Hypothalamus (tissue), 51 donors: Measurements from ENCODE around the gene CITED1.
"Not testable (repeated sequence)": the region's sequence is repeated elsewhere in the genome, so short reads cannot be mapped to it uniquely, and the experiment has no call there.

Experiments
- DNase-seq, 51 donors: peaks; one replicate each; lab custom pipeline; 2025; lab: John Stamatoyannopoulos, UW

The CITED1 gene

DNA sequence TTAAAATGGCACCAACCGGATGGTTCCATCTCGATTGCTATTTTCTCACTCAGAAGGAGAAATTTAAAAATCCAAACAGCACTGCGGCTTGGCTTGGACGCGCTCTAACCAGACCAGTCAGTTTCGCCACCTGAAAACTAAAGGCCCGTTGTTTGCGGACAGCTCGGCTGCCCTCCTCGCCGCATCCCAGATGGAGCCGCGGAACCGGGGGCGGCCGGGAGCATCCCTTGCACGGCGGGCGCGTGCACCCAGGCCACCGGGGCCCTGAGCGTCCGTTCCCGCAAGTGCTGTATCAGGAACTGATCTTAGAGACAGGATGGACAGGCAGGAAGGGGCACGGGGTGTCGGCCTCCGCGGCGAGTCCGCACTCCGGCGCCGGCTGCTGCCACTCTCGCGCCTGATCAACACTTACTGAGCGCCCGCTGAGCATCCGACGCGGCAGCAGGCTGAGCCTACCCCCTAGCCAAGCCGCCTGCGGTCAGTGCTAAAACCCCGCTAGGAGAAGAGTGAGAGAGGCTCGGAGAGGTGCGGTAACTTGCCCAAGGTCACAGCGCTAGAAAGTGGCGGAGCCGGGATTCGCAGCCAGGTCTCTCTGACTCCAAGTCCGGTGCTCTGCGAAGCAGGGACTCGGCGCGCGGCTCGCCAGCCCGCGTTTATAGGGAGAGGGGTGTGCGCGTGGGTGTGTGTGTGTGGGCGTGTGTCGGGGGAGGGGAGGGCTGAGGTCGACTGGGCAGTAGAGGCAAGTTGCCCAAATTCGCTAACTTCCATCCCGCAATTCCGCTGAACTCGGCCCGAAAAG lies at the start of gene CITED1:
Gene CITED1, minus strand, starts transcription at position 629 of the 799 bp plus-strand sequence. CDS start 3,045 bp downstream, outside the sequence.
- DNase-seq = peak in 7 of 51 donors; percentile 0 to 25 (median 5)

DNA sequence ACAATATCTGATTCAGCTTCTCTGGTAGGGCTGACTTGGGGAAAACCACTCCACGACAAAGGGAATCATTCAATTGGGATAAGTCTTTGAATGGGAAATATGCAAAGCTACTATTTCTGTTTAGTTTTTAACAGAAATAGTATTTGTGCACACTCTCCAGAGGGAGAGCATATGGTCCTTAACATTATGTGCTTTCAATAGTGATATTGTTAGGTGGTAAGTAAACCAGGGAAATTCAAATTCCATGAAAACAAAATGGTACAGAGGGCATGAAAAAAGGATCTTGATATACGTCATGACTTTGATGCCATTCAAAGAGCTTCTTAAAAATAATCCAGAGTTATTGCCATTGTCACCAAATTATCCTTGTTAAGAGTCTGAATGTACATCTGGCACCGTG lies 47.1 kb upstream of the CITED1 start:
- no peak for DNase-seq

DNA sequence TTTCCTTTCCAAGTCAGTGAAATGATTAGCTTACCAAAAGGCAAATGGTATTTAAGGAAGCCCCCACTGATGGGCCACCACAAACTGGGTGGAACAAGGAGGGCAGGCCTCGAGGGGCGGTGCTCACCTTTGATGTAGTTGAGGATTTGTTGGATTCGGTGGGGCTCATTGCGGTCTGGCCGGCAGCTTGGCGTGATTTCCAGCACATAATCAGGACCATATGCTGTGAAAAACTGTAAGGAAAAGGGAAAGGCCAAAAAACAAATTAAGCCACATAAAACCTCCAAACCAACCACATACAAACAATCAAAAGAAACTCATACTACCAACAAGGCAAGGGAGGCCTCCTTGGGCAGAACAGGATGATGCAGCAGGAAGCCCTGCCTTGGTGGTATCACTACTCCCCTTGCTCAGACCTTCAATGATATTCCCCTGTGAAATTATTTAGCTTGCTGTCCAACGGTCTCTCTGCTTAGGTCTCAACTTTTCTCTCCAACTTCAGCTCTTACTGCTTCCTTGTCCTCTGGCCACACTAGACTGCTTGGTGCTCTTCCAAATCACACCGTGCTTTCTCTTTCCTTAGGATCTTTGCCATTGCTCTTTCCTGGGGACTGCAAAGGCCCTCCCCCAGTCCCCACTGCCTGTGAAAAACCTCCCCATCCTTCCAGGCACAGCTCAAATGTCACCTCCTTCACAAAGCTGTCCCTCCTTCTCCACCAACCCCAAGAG lies 46.1 kb upstream of the CITED1 start:
- no peak for DNase-seq

DNA sequence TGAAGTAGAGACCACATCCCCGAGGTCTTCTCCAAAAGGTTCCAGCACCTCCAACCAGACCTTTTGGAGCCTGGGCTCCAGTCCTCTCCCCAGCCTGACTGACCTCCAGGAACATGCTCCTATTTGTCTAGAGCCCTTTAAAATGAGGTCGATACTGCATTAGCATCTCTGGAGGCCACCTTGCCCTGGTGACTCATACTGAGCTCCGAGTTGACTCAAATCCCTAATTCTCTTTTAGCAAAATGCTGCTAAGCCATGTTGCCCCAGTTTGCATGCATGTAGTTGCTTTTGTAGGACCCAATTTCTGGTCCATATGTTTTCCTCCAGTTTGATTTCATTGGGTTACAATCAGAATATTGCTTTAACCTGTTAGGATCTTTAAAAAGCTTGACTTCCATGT lies 43.5 kb upstream of the CITED1 start:
- DNase-seq = no peak

GRCh38 chrX:72348247-72348979 lies 42.7 kb upstream of the CITED1 start:
- DNase-seq = peak in 2 of 51 donors; percentile 0 to 5

DNA sequence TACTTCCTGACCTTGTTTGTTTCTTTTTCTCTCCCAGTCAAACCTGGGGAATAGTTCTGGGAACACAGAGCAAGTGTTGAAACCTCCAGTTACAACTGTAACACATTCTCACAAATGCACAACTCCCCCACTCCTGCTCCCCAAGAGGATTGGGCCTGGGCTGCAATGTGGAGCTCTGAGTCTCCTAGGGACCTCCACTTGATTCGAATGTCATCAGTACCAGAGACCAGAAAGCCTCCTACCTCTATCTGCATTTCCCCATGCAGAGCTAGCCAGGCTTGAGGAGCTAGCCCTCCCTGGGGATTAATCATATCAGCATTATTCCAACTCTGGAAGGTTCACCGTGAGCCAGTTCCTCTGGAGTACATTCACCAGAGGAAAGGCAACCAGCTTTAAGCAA lies 41.7 kb upstream of the CITED1 start:
- no peak for DNase-seq

GRCh38 chrX:72346302-72346949 lies 40.7 kb upstream of the CITED1 start:
- DNase-seq = no peak

- DNase-seq = no peak
These were observed 34.9 kb upstream of the CITED1 start for GRCh38 chrX:72340626-72341025.

- no peak for DNase-seq
These were observed 34.3 kb upstream of the CITED1 start for GRCh38 chrX:72340041-72340440.

DNA sequence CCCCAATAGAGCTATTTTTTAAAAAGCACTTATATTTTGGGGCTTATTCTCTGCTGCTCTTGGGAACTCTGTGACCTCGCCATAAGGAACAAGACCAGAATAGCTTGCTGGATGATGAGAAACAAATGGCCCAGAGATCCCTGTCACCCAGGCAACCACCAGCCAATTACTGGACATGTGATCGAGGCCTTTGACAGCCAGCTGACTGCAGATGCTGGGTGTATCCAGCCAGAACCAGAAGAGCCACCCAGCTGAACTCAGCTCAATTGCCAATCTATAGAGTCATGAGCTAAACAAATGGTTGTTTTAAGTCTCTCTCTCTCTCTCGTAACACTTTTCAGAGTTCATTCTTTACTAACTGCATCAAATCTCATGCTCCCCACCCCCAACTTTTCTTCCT lies 24.4 kb upstream of the CITED1 start:
- no peak for DNase-seq

GRCh38 chrX:72326605-72327300 lies 21.0 kb upstream of the CITED1 start:
- DNase-seq = no peak

- not testable (repeated sequence) for DNase-seq
These were observed 13.9 kb upstream of the CITED1 start for GRCh38 chrX:72319651-72320050.

GRCh38 chrX:72317139-72317538 lies 11.4 kb upstream of the CITED1 start:
- DNase-seq = no peak

DNA sequence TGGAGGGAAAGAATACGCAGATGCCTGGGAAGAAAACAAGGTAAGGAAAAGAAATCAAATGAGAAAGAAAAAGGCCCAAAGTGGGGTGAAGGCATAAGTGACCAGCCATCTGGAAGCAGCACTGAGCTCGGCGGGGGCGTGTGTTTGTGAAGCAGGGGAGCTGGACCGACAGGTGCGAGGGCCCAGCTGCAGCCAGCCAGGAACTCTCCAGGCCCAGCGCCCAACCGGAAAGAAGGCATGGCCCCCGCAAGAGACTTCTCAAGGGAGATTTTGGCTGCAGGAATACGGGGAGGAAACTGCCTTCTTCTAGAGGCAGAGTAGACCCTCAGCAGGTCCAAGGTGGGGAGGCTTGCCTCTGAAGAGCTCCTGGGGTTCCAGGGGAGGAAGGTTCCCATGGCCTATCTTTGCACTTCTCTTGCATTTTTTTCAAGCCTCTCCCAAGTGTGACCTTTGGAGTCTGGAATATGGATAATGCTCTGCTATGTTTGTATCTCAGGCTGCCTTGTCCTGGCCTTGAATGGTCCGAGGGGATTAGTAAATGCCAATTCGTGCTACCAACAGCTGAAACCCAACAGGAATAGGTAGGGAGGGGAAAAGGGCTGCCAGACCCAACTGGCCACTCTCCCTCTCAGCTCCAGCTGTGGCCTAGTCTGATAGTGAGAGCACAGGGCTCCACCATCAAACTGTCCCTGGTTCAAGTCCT lies 10.8 kb upstream of the CITED1 start:
- no peak for DNase-seq

DNA sequence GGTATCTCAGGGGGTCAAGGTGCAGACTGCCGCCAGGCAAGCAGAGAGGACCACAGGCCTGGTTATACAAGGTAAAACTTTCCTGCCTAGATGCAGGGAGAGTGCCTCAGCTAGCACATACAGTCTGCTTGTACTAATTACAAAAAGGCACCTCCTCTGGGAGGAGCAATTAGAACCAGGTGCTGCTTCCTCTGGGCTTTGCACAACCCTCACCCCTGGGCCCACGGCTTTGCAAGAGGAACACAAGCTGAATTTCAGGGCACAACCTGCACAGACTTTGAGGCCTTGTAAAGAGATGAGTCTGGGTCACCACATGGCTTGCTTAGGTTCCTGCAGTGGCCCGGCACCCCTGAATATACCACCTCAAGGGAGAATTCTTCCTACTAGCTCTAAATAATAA lies 9.2 kb upstream of the CITED1 start:
- no peak for DNase-seq

- no peak for DNase-seq
These were observed 8.3 kb upstream of the CITED1 start for GRCh38 chrX:72313707-72314641.

DNA sequence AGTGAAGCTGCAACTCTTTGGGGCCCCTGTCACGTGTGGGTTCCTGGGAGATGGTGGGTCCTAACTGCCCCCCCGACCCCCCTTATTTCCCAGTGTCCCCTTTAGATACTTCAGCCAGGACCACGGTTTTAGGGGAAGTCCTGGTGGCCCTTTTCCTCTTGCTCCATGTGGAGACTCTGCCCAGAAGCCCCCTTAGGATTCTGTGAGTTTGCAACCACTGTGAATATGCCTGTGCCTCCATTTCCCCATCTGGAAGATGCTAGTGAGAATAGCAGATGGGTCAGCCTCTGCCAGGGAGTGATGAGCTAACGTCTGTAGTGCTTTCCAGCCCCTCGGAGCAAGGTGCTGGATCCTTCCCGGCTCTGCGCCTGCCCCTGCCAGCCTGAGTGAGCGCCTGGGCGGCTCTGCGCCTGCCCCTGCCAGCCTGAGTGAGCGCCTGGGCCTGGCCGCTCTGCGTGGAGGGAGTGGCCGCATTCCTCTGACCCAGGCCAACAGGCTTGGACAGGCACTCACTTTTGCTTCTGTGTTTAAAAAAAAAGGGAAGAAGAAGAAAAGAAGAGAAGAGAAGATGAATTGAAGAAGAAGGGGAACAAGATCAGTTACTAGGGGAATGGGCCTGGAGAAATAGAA lies 6.7 kb upstream of the CITED1 start:
- no peak for DNase-seq
